H1 (cell line): ENCODE measurements around the gene CYP2C18. TPM values are rescaled to one million over a fixed set of nuclear protein-coding genes. Genes with fewer than 3 reads are reported as not detected.

Experiments used
- ASH2L ChIP-seq: fragments of 200-600, 300-600 bp; sonication (generic); IDR thresholded peaks from one replicate; pipeline ENCODE4 v1.7.1; 2017; ENCODE audit warnings: low read length
- CBX5 ChIP-seq: fragments of 300-800, 300-1000 bp; sonication (generic); IDR thresholded peaks from 2 replicates; pipeline ENCODE4 v1.7.1; 2016; ENCODE audit warnings: antibody characterized with exemption, low read length, low read depth
- CHD7 ChIP-seq: fragments of 300-600 bp; sonication (generic); IDR thresholded peaks from 2 replicates; pipeline ENCODE4 v1.7.1; 2012; ENCODE audit warnings: low read length, moderate library complexity, mild to moderate bottlenecking, inconsistent platforms; ENCODE audit not compliant: insufficient replicate concordance
- GABPA ChIP-seq: IDR thresholded peaks from 2 replicates; pipeline ENCODE4 v1.6.1; 2011; ENCODE audit warnings: mild to moderate bottlenecking, low read length, moderate library complexity, borderline replicate concordance; ENCODE audit not compliant: insufficient read depth
- HDAC6 ChIP-seq: IDR thresholded peaks from one replicate; pipeline ENCODE4 v1.7.1; 2012; ENCODE audit warnings: low read depth, mild to moderate bottlenecking, inconsistent platforms, low read length, moderate library complexity
- JUN ChIP-seq: IDR thresholded peaks from 2 replicates; pipeline ENCODE4 v1.6.1; 2011; ENCODE audit warnings: low read depth, mild to moderate bottlenecking, improper control_type of control experiment, low read length
- MAFK ChIP-seq: IDR thresholded peaks from 2 replicates; pipeline ENCODE4 v1.6.1; 2012; ENCODE audit warnings: low read depth, mild to moderate bottlenecking, improper control_type of control experiment, low read length
- POLR2AphosphoS5 ChIP-seq: IDR thresholded peaks from 2 replicates; pipeline ENCODE4 v1.6.1; 2011; ENCODE audit warnings: low read depth, low read length
- polyA plus RNA-seq, 7 experiments: library from polyadenylated mRNA; depleted of rRNA in 3 of 7; stranded (reverse) in 5 of 7; unstranded in 2 of 7; fragments of >200 nt in 5 of 7; fragments of 200-250 nt in 2 of 7; gene quantifications; 1 replicate in 5 of 7; 2 replicates in 1 of 7; 4 replicates in 1 of 7; pipeline versions ENCODE4 v1.2.1 to v1.2.3, GENCODE V29; 2011 to 2013; ENCODE audit warnings: missing spikeins in 2 of 7, mixed read lengths in 2 of 7
- total RNA-seq: library from RNA; stranded (reverse); fragmentation: NEBNext Ultra II Directional; extraction: Animal tissue kit (Norgen Biotek cat#: 25700); gene quantifications from 2 replicates; pipeline ENCODE4 v1.2.1, GENCODE V29; 2021

Gene CYP2C18
- total and polyA plus RNA-seq, 2 of the 8 experiments (the other 6 are each of a cell fraction or from before 2014, with no cell fraction given), result 0.17 TPM; not detected in 1

GRCh38 chr10:94644352-94644751 lies 39.2 kb upstream of the CYP2C18 start (continued):
- TF ChIP-seq ASH2L, result no peak
- no peak for TF ChIP-seq POLR2AphosphoS5
- TF ChIP-seq GABPA, result no peak
- no peak for TF ChIP-seq CBX5
- no peak for TF ChIP-seq MAFK
- no peak for TF ChIP-seq CHD7
- TF ChIP-seq HDAC6, result no peak
- no peak for TF ChIP-seq JUN
